ENCODE data around the gene EFS.

DNA sequence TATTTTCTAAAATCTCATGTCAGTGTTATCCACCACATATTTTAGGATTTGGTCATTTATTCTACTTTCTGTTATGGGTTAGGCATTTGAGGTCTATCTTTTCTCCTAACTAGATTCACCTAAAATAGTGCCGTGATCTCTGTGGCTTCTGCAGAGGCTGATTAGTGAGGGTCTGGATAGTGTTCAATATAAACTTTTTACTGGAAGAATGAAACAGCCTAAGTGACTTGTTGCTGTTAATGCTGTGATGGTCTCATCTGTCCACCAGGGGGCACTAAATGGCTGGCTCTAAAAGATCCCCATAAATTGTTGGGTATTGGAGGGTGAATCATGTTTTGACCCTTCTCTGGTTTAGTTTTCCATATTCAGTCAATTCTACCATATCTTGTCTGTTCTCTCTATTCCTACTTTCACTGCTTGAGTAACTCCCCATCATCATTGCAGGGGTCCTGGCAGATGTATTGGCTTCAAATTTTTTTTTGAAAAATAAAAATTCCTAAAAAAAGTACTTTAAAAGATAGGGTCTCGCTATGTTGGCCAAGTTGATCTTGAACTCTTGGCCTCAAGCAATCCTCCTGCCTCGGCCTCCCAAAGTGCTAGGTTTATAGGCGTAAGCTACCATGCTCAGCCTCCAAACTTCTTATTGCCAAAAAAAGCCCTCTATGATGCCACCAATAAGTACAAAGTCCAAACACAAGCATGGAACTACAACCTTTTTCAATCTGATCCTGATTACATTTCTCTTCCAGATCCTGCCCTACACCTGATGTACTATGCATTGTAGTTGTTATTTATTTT lies 36.8 kb downstream of the EFS start:
- TF ChIP-seq TOX (CRISPR knock-in tag; IDR thresholded peaks at IDR 0.05; ENCODE audit: borderline replicate concordance) (no peak), ZFP3 (CRISPR knock-in tag; IDR thresholded peaks at IDR 0.05) (no peak), ZNF70 (CRISPR knock-in tag; IDR thresholded peaks at IDR 0.05) (no peak), RARB (CRISPR knock-in tag; IDR thresholded peaks at IDR 0.05) (no peak), ARNTL (CRISPR knock-in tag; IDR thresholded peaks at IDR 0.05; ENCODE audit: borderline replicate concordance, low read depth) (no peak)
